Activated B cell treated with CpG ODN at 0.5 μM for 24 hours (primary cell): ENCODE data around the gene RAD51AP2. TPM values are rescaled to one million over a fixed set of nuclear protein-coding genes. Genes with fewer than 3 reads are reported as not detected.

Experiments used
- ATAC-seq: fragments of 200-7000 bp; cut with Tn5 transposase; one replicate; pipeline ENCODE4 v1.10.0; 2021; ENCODE audit warnings: low read depth, mild to moderate bottlenecking, moderate library complexity
- CTCF ChIA-PET: fragments of 350-600 bp; sonication (Branson Sonifier 250); formaldehyde crosslinking; loops from one replicate; lab custom pipeline; 2021; ENCODE audit warnings: antibody characterized with exemption; lab: Charles Lee
- POLR2A ChIA-PET: fragments of 350-600 bp; sonication (Branson Sonifier 250); formaldehyde crosslinking; loops from one replicate; lab custom pipeline; 2021; ENCODE audit warnings: antibody characterized with exemption; lab: Charles Lee
- DNase-seq: peaks from one replicate; pipeline ENCODE4 v3.0.0; 2022
- H3K27ac Mint-ChIP-seq: one replicate; pipeline ENCODE4 v1.8.0; 2020; ENCODE audit warnings: mixed read lengths
- H3K27me3 Mint-ChIP-seq: one replicate; pipeline ENCODE4 v1.8.0; 2021; ENCODE audit warnings: mixed read lengths
- H3K36me3 Mint-ChIP-seq: one replicate; pipeline ENCODE4 v1.8.0; 2021; ENCODE audit warnings: low read depth, mixed read lengths
- H3K4me1 Mint-ChIP-seq: one replicate; pipeline ENCODE4 v1.8.0; 2021; ENCODE audit warnings: mixed read lengths
- H3K4me3 Mint-ChIP-seq: one replicate; pipeline ENCODE4 v1.8.0; 2020; ENCODE audit warnings: mild to moderate bottlenecking, mixed read lengths
- H3K9me3 Mint-ChIP-seq: one replicate; pipeline ENCODE4 v1.8.0; 2020; ENCODE audit warnings: mixed read lengths
- intact Hi-C: fragments of 100-400 bp; cut with micrococcal nuclease; formaldehyde crosslinking; loops from one replicate; pipeline ENCODE4 v1.15.1; 2024
- total RNA-seq: library from RNA; stranded (reverse); gene quantifications from 2 replicates; pipeline ENCODE4 v1.2.3, GENCODE V29; 2022
- TF ChIP-seq, protein P1 (sequence below): fragments of 200-600 bp; IDR thresholded peaks from one replicate; pipeline ENCODE4 v1.8.0; 2022; ENCODE audit warnings: antibody characterized with exemption, mild to moderate bottlenecking

RAD51AP2 gene
- total RNA-seq, 1 donor from 2014 or later, result not detected

DNA sequence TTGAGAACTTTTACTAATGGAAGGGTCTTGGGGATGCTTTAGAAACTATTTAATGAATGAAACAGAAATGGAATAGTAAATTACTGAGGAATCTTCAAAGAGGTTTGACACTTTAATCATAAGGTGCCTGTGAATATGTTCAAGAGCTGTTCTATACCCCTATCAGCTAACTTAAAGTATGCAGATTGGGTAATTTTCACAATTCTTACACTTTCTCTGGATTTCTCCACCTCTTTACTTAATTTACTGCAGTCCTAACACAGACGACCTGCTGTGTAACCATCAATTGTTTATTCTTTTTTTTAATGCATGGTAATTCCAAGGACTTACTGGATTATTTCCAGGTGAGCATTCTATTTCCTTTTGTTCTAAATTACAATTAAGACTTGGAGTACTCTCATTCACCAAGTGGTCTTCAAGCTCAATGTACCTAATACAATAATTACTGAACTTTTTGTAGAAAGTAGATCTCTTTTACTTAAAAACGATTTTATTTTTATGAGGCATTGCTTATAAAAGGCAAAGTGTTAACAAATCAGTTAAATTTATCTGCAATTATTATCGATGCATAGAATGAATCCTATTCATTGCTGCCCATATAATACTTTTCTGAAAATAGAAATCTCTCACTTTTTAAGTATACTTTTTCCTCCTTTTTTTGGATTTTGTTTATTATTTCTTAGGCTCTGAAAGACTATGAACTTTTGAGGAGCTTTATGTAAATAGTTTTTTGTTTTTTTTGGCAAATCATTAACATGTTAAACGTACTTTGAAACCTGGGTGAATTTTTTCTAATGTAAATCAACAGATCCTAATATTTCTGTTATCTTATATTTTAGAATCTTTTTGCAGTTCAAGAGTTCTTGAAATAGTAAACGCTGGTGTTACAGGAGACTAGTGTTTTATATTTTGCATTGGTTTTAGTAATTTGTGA, 27.7 kb upstream of the RAD51AP2 start:
- no peak for ATAC-seq
- ChIA-PET POLR2A (no interaction called here), CTCF (no interaction called here)
- Mint-ChIP-seq H3K9me3 (no peaks in the 10 kb centered on the region), H3K27me3 (peaks cover 51% of the 10 kb centered on the region), H3K4me3 (no peak overlapping the region), H3K36me3 (no peaks in the 10 kb centered on the region), H3K4me1 (peaks cover 5% of the 10 kb centered on the region), H3K27ac (no peak overlapping the region)
- DNase-seq, result no peak
- TF ChIP-seq, protein P1, sequence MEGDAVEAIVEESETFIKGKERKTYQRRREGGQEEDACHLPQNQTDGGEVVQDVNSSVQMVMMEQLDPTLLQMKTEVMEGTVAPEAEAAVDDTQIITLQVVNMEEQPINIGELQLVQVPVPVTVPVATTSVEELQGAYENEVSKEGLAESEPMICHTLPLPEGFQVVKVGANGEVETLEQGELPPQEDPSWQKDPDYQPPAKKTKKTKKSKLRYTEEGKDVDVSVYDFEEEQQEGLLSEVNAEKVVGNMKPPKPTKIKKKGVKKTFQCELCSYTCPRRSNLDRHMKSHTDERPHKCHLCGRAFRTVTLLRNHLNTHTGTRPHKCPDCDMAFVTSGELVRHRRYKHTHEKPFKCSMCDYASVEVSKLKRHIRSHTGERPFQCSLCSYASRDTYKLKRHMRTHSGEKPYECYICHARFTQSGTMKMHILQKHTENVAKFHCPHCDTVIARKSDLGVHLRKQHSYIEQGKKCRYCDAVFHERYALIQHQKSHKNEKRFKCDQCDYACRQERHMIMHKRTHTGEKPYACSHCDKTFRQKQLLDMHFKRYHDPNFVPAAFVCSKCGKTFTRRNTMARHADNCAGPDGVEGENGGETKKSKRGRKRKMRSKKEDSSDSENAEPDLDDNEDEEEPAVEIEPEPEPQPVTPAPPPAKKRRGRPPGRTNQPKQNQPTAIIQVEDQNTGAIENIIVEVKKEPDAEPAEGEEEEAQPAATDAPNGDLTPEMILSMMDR, result no peak
- intact Hi-C loops, result no loop called here

DNA sequence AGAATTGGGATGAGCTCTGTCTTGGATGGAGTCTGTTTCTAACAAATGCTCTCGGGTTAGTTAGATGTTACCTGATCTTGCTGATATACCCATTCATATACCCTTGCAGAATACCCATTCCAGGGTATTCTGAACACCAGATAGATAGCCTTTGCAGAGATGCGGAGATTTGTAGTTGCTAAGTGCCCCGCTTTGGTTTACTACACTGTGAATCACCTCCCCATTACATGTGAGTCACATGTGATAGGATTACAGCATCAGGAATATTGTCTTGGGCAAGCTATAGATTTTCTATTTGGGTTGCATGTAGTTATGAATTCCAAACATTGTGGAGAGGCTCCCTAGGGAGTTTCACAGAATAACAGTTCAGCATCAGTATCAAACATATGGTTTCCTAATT, 26.0 kb upstream of the RAD51AP2 start:
- ChIA-PET POLR2A (no interaction called here), CTCF (no interaction called here)
- intact Hi-C loops, result no loop called here
- Mint-ChIP-seq H3K36me3 (no peaks in the 10 kb centered on the region), H3K4me1 (peaks cover 15% of the 10 kb centered on the region), H3K27me3 (peaks cover 60% of the 10 kb centered on the region), H3K9me3 (no peaks in the 10 kb centered on the region), H3K4me3 (no peak overlapping the region), H3K27ac (no peak overlapping the region)
- ATAC-seq, result no peak
- DNase-seq, result no peak
- TF ChIP-seq, protein P1, result no peak

DNA sequence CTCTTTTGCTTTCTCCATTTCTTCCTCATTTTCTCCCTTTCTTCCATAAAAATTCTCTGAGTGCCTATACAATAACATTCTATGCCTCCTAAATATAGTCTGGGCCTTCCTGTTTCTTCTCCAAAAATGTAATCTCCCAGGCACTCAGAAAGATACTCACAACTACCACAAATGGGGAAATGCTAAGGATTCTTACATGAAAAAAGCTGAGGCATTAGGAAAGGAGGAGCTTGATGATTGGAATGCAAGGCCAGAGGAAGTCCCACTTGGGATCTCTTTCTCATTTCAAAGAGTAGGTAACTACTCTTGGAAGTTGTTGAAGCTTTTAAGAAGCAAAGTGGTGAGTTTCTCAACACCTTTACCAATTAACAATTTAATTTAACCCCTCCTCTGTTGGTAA, 25.6 kb upstream of the RAD51AP2 start:
- TF ChIP-seq, protein P1, result no peak
- peaks cover 60% of the 10 kb centered on the region for H3K27me3 Mint-ChIP-seq
- CTCF ChIA-PET, result no interaction called here

DNA sequence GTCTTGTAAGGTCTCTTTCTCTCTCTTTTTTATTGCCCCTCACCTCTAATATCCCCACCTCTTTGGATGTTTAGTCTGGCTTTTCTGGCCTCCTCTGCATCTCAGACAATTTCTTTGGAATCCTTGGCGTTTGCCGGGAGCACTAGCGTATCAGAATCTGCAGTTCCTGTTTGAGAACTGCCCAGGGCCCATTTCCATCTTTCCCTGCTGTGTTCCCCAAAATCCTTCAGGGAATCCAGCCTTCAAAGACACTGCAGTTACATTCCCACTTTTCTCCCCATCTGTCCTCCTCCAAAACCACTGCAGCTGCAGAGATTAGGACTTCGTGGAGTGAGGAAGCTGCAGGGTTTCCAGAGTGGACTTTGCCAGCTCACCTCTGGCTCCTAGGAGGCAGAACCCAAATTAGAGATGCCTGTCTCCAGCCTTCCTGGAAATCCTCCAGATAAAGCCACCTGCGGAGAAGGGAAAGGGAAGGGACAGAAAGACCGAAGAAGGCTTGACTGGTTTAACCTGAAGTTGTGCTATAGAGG, 25.0 kb upstream of the RAD51AP2 start:
- H3K4me1 Mint-ChIP-seq, result peaks cover 23% of the 10 kb centered on the region
- no peaks in the 10 kb centered on the region for H3K36me3 Mint-ChIP-seq
- H3K27me3 Mint-ChIP-seq, result peaks cover 57% of the 10 kb centered on the region
- intact Hi-C loops, result no loop called here
- ChIA-PET CTCF (no interaction called here), POLR2A (no interaction called here)
- no peak overlapping the region for H3K4me3 Mint-ChIP-seq
- TF ChIP-seq, protein P1, result no peak
- H3K27ac Mint-ChIP-seq, result no peak overlapping the region
- no peaks in the 10 kb centered on the region for H3K9me3 Mint-ChIP-seq
- ATAC-seq (no peak), DNase-seq (no peak)

More for the DNA sequence above, 25.6 kb upstream of the RAD51AP2 start:
- POLR2A ChIA-PET, result no interaction called here
- Mint-ChIP-seq H3K4me1 (peaks cover 18% of the 10 kb centered on the region), H3K36me3 (no peaks in the 10 kb centered on the region), H3K9me3 (no peaks in the 10 kb centered on the region), H3K27ac (no peak overlapping the region), H3K4me3 (no peak overlapping the region)
- intact Hi-C loops, result no loop called here
- DNase-seq (no peak), ATAC-seq (no peak)

DNA sequence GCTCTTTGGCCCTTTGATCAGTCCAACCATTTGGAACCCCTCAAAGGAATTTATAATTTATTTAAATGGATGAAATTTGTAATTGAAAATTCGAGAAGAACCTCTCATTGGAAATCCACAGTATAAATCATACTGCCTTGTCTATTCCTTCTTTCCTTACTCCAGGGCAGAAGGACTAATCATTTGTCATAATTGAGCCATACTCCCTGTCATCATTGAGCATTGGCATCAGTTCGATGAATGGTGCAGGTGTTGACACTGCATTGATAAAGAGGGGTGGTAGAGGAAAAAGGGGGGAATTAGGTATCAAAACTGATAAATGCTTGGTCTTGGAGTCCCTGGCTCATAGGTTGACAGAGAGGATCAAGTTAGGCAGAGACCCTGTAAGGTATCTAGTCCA, 24.2 kb upstream of the RAD51AP2 start:
- Mint-ChIP-seq H3K36me3 (no peaks in the 10 kb centered on the region), H3K27me3 (peaks cover 57% of the 10 kb centered on the region), H3K9me3 (no peaks in the 10 kb centered on the region), H3K4me3 (no peak overlapping the region), H3K4me1 (peaks cover 24% of the 10 kb centered on the region), H3K27ac (no peak overlapping the region)
- ATAC-seq, result no peak
- CTCF ChIA-PET, result no interaction called here
- POLR2A ChIA-PET, result no interaction called here
- intact Hi-C loops, result no loop called here
- TF ChIP-seq, protein P1, result no peak
- DNase-seq, result no peak
